Loucy (cell line): ENCODE measurements around the gene JAZF1.

Source experiments
- EZH2phosphoT487 ChIP-seq: fragments of 200-600 bp; IDR thresholded peaks from 2 replicates; pipeline ENCODE4 v1.6.1; 2018; ENCODE audit warnings: antibody characterized with exemption, mild to moderate bottlenecking, moderate library complexity, borderline replicate concordance
- TF ChIP-seq, protein P1 (sequence below): fragments of 200-600 bp; sonication (generic); conservative IDR thresholded peaks from 2 replicates; pipeline ENCODE4 v1.5.1; 2014; ENCODE audit warnings: mild to moderate bottlenecking, antibody characterized with exemption, low read length

DNA sequence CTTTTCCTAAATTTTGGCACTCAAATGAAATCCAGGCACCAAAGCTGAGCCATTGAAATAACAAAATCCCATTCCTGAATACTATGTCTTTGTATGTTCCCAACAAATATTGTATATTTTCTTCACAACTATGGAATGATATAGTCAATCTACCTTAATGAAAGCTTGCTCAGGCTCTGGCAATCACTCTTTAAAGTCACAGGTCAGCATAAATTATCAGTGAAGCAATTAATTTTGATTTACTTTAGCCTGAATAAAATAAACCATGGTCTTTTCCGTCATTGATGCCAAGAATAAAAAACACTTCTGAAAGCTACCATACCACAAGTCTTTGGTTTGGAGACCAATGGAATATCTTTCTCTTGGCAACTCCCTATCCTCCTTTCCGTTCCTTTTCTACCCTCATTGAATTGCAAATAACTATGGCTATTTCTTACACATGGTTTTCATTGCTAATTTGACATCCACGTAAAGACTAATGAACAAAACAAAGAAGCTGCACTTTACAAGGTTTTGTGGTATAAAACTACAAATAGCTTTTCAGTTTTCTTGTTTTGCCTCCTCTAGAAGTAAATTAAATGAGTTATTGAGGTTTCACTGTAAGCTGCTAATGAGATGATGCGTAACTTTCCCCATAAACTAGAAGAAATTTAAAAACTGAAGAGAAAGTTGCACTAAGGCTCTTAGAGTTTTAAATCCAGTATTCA, 274.1 kb downstream of the JAZF1 start:
- TF ChIP-seq, protein P1, sequence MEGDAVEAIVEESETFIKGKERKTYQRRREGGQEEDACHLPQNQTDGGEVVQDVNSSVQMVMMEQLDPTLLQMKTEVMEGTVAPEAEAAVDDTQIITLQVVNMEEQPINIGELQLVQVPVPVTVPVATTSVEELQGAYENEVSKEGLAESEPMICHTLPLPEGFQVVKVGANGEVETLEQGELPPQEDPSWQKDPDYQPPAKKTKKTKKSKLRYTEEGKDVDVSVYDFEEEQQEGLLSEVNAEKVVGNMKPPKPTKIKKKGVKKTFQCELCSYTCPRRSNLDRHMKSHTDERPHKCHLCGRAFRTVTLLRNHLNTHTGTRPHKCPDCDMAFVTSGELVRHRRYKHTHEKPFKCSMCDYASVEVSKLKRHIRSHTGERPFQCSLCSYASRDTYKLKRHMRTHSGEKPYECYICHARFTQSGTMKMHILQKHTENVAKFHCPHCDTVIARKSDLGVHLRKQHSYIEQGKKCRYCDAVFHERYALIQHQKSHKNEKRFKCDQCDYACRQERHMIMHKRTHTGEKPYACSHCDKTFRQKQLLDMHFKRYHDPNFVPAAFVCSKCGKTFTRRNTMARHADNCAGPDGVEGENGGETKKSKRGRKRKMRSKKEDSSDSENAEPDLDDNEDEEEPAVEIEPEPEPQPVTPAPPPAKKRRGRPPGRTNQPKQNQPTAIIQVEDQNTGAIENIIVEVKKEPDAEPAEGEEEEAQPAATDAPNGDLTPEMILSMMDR, result no peak
- TF ChIP-seq EZH2phosphoT487, result no peak
